Left hindlimb (tissue), 1 donor: ENCODE data around the gene KIF7.

Experiments used
- DNase-seq: peaks from one replicate; pipeline ENCODE4 v3.0.0-alpha.2; 2018

Gene KIF7

DNA sequence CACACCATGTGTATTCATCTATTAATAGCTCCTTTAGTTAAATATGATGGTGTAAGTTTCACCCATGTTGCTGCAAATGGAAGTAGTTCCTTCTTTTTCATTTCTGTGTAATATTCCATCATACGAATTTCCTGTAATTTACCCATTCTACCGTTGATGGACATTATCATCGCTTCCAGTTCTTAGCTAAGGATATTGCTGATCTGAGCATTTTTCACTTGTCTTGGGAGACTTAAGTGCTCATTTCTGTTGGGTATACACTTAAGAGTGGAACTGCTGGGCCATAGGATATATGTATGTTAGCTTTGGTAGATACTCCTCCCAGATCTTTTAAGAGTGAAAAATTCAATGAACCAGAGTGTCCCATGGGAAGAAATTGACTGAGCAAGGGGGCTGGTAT is 12.9 kb upstream of the KIF7 start:
- DNase-seq: no peak

DNA sequence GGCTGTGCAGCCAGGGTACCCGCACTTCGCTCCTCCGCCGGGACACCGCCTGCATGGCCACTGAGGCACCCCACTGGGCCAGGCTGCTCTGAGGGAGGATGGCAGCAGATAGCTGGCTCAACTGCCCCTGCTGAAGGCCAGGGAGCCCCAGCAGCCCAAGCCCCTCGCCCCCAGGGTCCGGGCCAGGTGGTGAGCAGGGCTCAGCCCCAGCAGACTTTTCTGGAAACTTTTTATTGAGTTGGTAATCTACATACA is 12.4 kb upstream of the KIF7 start:
- DNase-seq: no peak

DNA sequence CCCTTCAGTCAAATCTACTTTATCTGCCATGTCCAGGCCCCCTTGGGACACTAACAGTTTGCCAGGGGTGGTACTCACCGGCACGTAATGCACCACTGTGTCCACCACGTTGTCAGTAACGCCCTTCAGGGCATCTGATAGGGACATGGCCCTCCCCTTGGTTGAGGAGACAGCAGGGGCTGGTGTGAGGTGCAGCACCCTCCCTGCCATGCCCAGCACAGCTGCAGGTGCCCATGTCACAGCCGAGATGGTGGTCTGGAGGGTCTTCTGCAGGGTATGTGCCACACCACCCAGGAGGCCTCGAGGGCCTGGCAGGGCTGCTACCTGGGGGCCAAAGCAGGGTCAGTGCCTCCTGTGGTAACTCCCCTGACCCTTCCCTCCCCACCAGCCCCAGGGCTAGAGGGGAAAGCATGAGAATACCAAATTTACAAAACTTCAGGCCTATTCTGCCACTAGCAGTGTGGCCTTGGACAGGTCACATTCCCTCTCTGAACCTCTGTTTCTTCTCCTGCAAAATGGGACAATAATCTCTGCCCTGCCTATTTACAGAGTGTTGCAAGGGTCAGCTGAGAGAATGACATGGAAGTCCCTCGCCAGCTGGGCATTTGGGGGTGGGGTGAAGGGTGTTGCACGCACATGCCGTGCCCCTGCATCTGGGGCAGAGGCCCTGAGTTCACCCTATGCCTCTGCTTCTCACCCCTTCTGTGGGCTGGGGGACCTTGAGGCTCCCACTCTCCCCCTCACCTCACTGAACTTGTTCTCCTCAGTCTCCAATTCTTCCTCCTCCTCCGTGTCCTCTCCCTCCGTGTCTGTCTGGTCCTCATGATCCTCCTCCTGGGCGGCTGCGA is 11.8 kb upstream of the KIF7 start:
- no peak for DNase-seq

DNA sequence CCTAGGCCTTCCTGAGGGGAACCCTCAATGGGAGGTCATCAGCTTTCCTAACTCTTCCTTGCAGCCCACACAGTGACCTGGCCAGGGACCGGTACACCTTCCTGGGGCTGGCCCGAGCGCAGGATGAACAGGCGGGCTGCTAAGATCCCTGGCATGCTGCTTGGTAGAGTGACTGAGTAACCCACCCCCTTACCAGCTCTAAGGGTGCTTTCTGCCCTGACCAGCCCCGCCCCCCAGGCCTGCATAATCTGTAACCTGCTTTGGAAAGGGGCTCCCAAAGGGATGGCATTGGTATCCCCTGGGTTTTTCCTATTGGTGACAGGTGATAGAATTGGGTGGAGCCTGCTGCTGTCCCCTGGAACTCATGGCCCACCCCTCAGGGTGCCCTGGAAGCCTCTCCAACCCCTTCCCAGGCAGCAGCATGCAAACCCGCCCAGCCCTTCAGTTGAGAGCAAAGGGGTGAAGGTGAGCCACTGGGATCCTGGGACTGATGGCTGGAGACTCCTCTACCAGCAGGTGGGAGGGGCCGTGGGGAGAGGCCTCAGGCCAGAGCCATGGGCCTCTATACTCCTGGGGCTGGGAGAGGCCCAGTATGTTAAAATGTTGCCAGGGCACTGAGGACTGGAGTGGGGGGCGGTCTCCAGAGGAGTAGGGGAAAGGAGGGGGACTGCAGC is 11.1 kb upstream of the KIF7 start:
- DNase-seq: peak; percentile 23

DNA sequence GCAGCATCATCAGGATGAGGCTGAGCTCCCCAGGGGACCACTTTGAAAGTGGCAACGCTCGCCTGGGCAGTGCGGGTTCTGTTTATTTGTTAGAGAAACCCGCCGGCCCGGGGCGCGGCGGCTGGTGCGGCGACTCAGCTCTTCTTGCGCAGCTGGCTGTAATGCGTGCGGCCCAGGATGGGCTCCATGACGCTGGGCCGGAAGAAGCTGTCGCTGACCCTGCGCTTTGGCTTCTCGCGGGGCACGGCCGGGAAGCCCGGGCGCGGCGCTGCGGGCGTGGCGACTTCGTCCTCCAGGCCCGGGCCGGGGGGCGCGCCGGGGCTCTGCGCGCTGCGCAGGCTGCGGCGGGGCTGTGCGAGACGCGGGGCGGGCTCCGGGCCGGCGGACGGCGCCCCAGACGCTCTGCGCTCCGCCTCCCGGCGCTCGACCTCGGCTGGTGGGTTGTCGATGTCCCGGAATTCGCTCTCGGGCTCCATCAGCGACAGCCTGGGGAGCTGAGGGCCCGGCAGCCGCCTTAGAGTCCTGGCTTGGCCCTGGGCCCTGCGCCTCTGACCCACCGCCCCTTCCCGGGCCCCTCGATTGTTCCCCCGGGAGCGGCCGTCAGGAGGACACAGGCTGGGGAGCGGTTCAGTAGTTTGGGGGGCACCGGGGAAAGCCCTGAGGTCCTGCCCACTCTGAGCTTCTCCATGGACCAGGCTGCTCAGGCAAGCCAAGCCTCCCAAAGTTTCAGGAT is 10.3 kb upstream of the KIF7 start:
- peak; percentile 83 for DNase-seq

DNA sequence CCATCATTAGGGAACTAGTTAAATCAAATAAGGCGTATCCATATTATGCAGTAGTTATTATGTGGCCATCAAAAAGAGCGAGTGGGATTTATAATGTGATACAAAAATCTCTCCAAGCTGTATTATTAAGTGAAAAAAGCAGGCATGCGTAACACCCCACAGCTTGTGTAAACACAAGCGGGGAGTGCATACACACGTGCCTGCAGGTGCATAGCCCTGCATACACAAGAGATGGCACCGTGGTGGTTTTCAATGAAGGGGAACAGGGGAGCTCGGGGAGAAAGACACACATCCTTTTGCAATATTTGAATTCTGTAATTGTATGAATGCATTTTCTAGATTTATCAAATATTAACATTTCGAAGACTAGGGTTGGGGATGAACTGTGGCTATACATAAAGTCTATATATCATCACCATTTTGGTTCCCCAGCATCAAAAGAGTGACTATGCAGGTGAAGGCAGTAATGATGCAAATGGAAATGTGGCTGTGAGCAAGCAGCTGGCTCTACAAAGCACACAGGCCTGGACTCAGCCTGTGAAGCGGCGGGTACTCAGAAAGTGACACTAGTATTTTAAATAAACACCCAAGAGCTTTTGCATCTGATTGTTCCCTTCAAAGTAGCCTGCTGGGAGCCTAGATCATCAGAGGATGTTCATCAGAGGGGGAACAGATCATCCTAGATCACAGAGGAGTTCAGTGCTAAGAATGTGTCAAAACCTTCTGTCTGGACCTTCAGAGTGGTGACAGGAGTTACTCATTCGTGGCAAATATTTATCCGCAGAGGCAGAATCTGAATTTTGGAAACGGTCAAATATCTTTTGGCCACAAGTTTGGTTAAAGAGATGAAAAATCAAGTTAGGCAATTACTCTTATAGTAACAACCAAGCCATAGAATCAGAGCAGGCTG is 9.4 kb upstream of the KIF7 start:
- DNase-seq: peak; percentile 11

DNA sequence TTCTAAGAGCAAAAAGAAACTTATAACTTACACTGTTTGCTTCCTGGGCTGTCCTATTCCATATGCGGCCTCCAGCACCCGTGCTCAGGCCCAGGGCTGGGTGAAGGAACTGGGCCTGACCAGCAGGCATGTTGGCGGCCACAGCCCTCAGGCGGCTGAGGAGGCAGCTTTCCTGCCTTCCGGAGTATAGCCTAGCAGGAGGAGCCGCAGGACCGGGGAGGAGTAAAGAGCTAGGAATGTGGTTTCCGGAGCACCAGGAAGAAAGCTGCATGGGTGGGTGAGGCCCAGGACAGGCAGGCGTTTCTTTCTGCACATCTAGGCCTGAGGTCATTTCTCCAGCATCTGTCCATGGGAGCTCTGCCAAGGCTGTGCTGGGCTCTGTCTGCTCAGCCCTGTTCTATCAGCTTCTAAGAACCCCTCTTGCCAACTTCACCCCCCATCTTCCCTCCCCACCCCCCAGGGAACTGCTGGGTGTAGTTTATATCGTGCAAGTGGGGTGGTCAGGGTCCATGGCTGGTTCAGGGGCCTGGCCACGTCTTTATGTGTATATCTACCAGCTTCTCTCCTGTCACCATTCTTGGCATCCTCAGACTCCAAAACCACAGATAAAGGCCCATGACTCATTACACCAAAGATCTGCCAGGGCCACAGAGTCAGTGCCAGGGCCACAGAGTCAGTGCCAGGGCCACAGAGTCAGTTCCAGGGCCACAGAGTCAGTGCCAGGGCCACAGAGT is 7.8 kb upstream of the KIF7 start:
- peak; percentile 85 for DNase-seq

DNA sequence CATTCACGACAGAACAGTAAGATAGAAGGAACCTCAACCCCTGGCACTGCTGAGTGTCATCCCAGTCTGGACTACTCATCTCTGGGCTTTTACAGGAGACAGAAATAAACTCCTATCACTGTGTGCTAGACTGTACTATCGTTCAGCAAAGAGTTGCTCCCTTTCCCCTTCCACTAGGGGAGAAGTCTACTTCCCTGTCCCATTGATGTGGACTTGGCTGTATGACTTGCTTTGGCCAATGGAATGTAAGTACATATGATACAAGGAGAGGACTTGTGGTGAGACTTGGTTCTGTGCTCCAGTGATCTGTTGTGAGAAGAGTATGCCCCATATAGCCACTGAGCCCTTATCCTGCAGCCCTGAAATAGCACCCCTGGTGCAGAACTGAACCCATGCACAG is 5.3 kb upstream of the KIF7 start:
- DNase-seq: no peak

DNA sequence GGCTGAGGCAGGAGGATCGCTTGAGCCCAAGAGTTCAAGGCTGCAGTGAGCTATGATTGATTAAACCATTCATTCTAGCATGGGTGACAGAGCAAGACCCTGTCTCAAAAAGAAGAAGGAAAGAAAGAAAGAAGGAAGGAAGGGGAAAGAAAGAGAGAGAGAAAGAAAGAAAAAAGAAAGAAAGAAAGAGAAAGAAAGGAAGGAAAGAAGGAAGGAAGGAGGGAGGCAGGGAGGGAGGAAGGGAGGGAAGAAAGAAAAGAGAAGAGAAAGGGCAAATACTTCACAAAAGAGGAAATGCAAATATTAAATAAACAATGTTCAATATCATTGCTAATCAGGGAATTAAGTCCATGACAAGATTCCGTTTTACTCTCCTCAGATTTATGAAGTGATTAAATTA is 4.0 kb upstream of the KIF7 start:
- no peak for DNase-seq

DNA sequence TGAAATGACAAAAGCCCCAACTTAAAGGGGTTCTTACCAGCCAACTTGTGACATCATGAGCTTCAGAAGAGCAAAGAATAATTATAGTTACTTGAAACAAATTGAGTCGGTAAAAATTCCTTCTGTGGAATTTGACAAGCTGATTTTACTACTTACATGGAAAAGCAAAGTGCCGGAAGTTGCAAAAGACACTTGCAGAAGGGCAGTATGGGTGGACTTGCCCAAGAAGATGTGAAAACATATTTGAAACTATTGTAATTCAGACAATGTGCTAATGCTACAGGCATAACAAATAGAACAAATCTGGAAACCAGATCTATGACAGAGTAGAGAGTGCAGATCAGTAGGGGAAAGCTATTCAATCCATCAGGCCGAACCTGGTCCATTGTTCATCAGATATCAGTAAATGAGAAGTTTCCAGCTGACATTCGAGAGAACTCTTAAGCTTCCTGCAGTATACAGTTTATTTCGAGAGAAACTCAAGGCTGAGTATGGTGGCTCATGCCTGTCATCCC is 2.5 kb upstream of the KIF7 start:
- no peak for DNase-seq

DNA sequence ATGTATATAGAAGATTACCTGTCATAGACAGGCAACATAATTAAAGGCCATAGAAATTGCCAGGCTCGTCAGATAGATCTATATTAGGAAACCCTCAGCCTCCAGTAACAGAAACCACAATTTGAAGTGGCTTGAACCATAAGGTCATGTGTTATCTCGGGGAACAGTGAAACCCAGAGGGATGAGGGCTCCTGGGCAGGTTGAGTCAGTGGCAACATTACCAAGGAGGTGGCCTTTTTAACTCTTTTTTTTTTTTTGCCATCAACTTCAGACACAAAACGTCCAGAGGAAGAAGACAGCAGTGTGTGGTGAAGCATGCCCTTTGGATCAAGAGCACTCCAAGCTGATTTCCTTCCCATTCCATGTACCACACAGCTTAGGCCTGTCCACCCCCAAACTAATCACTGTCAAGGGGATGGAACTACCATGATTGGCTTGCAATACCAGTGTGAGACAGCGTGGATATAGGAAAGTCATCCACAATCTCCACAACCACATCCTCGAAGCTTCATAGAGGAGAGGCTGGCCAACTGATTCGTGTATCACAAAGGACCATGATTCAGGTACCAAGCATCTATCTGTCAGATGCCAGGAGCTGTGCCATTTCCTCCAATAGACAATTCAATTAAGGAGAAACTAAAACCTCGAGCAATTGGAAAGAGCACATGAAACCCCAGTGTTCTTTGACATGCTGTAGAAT is 999 bp upstream of the KIF7 start:
- no peak for DNase-seq

DNA sequence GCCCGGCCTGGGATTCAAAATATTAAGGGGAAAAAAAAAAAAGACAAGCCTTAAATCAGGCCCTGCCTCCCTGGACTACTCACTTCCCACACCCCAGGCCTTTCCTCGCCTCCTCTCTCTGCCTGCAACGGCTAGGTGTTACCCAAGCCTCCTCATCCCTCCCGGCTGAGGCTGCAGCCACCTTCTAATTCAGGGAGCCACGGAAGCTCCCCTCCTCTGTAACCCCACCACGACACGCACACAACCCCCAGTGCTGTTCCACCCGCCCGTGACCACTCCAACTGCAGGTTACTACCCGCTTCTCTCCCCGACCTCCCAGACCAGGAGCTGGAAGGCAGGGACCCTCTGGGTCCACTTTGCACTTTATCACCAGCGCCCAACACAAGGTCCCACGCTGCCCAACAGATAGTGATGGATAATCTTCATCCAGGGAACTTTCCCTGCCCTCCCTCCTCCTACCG is 936 bp downstream of the KIF7 start:
- peak; percentile 9 for DNase-seq

DNA sequence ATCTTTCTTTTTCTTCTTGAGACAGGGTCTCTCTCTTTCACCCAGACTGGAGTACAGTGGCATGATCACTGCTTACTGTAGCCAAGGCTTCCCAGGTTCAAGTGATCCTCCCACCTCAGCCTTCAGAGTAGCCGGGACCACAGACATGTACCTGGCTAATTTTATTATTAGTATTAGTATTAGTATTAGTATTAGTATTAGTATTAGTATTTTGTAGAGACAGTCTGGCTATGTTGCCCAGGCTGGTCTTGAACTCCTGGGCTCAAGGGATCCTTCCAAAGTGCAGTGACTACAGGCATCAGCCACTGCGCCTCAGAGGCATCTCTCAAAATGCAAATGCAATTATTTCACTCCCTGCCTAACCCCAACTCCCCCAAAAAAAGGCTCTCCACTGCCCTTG is 1.7 kb downstream of the KIF7 start:
- no peak for DNase-seq

DNA sequence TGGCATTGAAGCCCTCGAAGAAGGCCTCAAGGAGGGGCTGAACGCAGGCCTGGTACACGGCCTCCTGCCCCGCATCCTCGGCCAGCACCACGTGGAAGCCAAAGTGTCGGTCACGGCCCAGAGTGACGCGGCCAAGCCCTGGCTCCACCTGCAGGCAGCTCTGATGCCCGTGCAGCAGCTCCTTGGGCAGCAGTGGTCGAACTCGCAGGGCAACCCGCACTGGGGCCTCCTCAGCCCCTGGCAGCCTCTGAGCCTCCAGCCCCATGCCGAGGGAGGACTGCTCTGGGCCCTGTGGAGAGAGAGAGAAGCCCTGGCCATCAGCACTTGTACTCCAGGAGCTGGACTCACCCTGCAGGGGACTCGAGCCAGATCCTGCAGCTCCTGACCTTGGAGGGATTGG is 2.6 kb downstream of the KIF7 start:
- peak; percentile 18 for DNase-seq

DNA sequence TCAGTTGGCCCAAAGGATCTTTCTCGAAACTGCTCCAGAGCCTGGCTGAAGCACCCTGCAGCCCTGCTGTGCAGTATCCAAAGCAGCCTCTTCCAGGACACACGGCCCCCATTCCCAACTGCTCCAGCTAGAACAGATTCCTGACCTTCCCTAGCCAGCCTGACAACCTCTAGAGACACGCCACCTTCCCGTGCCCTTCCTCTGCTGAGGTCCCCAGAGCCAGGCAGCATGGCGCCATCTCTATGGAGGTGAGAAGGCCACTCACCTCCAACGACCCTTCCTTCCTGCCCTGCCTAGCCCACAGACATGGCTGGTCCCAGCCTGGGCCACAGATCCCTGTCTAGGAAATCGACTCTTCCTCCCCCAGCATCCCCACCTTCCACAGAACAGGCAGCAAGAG is 3.1 kb downstream of the KIF7 start:
- DNase-seq: peak; percentile 7

DNA sequence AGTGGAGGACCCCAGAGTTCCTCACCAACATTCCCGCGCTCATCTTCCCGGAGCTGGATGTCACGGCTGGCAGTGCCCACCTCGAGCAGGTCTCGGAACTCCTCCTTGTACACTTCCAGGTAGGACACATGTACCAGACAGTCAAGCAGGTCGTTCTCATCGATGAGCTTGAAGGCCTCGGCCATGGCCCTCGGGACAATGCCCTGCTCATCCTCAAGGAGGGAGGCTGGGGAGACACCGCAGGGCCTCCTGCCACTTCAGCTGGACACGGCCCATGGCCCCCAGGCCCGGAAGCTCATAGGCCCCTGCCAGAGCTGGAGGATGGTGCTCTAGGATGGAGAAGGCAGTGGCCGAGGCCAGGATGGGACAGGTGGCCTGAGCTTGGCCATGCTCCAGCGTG is 5.6 kb downstream of the KIF7 start:
- no peak for DNase-seq

DNA sequence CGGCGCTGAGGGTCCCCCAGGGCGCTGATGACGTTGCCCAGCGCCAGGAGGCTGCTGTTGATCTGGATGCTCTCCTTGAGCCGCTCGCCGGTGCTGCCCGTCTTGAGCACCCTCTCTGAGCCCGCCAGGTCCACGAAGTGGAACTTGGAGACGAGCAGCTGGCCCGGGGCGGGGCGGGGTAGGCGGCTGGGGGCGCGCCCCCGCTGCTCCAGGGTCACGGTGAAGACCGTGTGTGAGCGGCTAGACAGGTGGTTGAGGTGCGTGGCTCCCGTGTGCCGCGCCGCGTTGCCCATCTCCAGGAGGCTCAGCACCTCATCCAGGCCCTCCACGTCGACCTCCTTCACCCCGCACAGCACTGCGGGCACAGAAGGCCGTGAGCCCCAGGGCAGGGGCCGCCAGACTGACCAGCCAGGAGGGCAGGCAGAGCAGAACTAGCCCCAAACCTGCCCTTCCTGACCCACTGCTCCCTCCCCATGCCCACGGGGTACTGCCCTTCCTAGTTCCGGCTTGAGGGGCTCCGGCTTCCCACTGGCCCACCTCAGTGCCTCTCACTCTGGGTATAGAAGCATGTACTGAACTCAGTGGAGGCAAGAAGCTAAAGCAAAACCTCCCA is 6.1 kb downstream of the KIF7 start:
- DNase-seq: no peak

DNA sequence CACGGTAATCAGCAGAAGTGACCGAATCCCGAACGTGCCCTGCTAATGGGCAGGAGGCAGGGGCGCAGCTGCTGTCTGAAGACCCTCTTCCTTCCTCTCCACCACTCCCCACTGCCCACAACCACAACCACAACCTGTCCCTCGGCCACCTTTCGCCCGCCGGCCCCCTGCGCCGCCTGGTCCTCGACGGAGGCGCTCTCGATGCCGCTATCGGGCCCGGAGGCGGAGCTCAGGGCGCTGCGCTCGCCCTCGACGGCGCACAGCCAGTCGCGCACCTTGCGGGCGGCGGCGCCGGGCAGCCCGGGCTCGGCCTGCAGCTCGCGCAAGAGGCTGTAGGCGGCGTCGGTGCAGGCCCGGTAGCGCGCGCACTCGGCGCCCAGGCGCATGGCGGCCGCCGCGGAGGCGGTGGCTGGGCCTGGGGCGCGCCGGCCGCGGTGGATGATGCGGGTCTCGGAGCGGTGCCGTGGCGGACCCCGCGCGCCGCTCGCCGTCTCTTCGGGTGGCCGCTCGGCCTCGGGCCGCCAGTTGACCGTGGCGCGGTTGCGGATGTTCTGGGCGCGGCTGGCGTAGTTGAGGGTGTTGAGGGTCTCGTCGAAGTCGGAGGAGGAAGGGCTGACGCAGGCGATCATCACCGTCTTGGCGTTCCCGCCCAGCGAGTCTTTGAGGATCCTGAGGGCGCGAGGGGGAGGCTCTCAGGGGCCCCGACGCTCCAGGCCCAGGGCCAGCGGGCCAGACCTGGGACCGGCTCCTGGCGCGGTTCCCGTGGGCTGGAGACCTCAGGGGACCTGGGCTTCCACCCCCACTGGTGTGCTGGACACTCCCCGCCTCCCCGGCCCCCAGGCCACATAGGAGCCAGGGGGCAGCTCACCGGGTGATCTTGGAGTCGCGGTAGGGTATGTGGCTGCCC is 6.9 kb downstream of the KIF7 start:
- DNase-seq: peak; percentile 29

DNA sequence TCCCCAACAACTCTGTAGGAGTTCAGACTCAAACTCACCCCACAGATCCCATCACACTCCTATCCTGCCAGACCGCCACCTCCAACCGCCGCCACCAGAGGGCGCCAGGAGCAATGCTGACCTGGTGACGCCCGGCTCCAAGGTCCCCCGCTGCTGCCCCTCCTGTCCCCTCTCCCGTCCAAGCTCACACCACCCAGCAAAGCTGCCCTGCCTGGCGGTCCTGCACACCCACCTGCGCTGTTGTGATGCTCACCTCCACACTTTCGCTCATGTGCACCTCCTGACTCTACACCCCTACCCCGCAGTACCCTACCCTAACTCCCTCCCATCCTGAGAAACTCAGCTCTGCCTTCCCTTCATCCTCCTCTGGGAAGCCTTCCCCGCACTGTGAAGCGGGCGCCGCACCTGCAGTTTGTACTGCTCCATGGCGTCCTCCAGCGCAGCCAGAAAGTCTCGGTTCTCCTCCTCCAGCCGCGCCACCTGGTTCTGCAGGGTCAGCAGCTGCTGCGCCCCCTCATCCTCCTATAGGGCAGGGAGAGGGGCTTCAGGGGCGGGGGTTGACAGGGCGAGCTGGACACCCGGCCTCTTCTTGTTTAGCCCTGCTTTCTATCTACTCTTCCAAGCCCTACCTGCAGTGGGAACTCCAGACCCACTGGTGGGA is 7.9 kb downstream of the KIF7 start:
- peak; percentile 65 for DNase-seq
